ENCODE data around the gene CORO2B.
"Not testable (repeated sequence)": the region's sequence is repeated elsewhere in the genome, so short reads cannot be mapped to it uniquely, and the experiment has no call there.

The CORO2B gene

DNA sequence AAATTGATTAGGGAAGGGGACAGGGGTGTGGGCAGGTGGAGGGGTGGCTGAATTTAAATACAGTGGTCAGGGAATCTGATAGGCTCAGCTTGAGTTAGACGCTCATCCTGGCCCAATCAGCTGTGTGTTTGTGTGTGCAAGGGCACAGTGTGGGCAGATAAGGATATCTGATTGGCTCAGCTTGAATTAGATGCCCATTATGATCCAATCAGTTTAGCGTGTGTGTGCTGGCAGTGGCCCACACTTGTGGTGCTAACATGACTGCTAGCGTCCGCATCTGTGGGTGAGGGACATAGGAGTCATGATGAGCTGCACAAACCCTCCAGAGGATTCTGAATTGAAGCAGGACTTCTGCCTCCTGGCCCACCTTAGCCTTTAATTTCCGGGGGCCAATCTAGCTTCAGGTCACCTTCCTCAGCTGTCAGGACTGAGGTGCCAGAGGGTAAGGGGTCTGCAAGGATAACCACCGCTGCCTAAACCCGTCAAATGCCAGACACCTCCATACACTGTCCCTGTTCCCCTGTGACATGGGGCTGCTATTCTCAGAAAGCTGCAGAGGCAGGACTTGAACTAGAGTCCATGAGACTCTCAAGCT, 97.3 kb downstream of the CORO2B start:
- DNase-seq (ENCODE audit: low read depth), result no peak

DNA sequence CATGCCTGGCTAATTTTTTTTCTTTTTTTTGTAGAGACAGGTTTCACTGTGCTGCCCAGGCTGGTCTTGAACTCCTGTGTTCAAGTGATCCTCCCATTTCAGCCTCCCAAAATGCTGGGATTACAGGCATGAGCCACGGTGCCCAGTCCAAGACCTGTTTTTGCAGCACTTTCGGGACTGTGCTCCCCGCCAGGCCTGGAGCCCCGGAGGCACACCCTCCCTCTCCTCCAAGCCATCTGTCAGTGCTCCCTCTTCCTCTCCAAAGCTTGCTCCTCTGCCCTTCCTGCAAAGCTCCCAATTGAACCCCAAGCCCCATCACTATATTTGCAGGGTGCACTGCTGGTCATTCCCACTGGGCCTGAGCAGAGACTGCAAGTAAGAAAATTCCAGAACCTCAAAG, 98.1 kb downstream of the CORO2B start:
- DNase-seq (ENCODE audit: low read depth), result no peak

DNA sequence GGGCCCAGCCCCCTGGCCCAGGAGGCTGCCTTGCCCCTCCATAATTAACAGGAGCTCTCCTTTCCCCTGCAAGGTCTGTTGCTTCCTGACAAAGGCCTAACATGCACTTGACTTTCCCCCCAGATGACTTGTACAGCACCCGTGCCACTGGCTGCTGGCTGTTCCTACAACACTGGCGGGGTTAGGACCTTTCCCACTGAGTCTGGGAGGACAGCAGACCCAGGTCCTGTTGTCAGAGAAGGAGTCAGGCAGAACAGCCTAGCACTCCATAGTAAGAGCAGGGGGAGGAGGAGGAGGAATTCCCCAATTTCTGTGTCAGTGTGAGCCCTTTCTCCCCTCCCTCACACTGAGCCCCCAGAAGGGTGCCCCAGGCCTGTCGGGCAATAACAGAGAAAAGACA, 99.2 kb downstream of the CORO2B start:
- DNase-seq (ENCODE audit: low read depth), result no peak

DNA sequence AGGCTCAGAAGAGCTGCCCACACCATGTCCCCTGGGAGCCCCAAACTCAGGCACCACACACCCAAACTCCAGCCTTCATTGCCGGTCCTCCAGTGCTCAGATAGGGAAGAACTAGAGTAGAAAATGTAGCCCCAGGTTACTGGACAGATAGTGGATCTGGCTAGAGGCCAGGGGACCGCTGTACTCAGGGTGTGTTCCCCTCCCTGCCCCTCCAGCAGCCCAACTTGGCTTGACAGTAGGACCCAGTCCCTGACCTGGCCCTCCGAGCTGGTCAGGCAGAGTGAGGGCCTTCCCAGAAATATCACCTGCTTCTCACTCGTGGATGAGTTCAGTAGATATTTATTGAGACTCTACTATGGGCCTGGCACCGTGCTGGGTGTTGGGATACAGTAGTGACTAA, 100.0 kb downstream of the CORO2B start:
- DNase-seq (ENCODE audit: low read depth), result no peak

DNA sequence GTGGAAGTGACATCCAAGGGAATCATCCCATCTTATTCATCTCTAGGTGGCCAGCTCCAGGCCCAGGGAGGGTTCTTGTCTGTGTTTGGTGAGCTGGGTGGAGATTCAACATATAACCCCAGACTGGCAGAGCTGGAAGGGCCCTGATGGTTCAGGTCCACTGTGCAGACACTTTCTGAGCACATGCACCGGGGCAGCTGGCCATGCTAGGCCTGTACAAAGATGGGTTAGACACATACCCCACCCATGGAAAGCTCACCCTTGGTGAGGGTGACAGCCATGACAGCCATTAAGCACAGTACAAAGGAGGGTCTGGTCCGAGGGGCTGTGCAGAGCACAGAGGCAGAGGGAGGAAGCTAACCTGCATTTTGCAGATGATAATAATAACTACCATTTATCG, 100.4 kb downstream of the CORO2B start:
- DNase-seq (ENCODE audit: low read depth), result no peak

DNA sequence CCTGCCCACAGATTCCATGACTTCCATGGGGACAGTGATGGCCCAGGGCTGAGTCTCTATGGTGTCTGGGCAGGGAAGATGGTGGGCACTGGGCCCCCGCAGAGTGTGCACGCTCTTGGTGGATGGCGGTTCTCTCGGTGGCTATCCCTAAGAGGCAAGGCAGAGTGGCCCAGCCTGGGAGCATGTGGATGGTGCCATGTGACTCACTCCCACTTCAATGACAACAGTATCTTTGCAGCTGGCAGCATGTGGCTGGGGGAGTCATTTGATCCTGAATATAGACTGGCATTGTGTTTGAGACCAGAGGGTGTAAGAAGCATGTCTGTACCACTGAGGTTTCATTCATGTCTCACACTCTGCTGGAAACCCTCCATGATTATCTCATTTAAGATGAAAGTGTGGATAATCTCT, 101.2 kb downstream of the CORO2B start:
- no peak for DNase-seq (ENCODE audit: low read depth)

DNA sequence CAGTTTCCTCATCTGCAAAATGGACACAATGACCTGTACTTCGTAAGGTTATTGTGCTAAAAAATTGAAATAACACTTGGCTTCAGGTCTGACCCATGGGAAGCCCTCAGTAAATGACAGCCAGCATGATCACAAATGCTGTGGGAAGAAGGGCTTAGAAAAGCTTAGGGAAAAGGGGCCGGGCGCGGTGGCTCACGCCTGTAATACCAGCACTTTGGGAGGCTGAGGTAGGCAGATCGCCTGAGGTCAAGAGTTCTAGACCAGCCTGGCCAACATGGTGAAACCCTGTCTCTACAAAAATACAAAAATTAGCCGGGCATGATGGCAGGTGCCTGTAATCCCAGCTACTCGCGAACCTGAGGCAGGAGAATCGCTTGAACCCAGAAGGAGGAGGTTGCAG, 102.0 kb downstream of the CORO2B start:
- not testable (repeated sequence) for DNase-seq (ENCODE audit: low read depth)

DNA sequence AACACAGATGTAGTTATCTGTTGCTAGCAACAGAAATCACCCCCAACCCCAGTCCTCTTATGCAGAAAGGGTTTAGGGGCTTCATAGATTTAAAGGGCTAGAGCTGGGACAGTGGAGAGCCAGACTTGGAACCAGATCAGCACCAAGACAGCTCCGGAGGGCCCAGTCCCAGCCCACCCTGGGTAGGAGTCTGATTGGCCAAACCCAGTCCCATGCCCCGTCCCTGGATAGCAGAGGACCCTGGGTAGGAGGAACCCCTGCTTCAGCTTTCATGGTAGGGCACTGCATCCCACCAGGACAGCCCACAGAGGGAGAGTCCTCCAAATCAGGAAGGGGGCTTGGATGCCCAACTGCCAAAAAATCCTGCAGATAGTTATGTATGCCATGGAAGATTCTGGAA, 103.0 kb downstream of the CORO2B start:
- DNase-seq (ENCODE audit: low read depth), result no peak

DNA sequence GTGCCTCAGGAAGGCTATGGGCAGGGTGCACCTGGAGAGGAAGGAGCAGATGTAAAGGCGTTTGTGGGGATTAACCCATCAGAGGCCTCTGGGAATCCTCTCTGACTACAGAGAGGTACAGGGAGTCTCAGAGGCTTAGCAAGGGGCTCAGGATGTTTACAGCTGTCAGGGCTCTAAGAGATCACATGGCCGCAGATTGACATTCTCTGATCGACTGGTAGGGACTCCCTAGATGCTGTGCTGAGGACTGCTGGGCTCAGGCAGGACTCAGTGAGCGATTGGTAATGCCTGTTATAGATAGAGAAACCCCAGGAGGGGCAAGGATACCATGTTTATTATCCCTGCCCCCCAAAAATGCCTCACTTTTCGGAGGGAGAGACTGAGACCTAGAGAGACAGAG, 103.5 kb downstream of the CORO2B start:
- DNase-seq (ENCODE audit: low read depth), result no peak

DNA sequence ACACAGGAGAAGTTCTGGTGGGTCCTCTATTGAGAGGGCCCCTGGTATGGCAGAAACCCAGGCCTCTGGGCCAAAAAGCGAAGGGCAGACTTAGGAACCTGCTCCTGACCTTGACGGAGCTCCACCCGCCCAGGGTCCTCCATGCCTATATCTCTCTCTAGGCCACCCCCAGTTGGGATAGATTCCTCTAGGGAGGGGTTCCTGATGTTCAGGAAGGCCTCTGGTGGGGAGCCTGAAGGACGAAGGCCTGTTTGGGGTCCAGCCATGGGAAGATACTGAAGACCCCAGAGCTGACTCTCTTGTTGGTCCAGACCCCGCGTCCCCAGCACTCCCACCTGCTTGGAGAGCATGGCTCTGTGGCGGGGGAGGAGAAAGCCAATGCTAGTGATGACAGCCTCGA, 104.2 kb downstream of the CORO2B start:
- no peak for DNase-seq (ENCODE audit: low read depth)

DNA sequence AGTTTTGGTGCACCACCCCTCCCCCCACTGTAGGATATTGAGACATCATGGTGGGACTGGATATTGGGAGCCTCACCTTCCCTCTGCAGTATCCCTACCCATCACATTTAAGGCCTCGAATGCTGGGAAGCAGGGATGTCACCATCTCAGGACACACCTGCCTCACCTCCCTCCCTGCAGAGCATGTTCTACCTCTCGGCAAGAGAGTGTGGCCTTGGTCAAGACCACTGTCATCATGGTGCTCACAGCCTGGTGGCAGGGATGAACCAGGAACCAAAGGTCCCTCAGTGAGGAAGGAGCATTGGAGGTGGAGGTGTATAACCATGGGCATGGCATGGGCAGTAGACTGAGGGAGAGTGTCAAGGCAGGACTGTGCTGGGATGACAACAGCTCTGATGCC, 104.8 kb downstream of the CORO2B start:
- DNase-seq (ENCODE audit: low read depth), result no peak

DNA sequence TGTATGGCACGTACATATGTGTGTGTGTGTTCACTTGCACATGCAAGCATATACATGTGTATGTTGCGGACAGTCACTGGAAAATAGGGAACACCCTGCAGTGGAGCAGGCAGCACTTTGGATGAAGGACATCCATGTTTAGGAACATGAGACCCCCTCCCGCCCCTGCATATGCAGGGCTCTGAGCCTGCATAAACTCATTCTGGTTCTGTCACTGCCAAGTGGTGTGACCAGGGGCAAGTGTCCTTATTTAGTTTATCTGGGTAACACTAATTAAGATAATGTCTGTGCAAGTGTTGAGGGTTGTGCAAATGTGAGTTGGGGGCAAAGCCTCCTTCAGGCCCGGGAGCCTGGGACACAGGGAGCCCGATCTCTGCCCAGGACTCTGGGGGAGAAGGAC, 105.7 kb downstream of the CORO2B start:
- DNase-seq (ENCODE audit: low read depth), result no peak

DNA sequence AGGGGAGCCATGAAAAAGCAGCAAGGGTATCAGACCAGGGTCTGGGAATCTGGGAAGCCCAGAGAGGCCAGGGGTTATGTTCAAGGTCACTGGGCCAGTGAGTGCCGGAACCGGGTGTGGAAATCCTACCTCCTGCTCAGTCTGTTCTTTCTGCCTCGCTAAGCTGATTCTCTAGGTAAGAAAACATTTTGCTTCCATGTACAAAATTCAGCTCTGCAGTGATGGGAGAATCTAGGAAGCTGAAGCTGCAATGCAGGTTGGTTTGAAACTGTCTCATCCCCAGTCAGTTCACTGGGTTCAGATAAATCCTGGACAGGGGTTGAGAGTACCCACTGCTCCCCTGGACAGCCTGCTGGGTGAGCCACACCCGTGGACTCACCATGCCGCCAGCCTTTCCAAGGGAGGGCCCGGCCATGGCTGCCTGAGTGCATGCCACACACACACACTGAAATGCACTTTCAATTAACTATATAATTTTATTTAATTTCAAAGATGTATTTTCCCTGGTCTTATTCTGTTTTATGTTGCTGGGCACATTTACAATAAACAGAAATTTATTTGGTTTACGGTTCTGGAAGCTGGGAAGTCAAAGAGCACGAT, 108.4 kb downstream of the CORO2B start:
- DNase-seq (ENCODE audit: low read depth), result no peak

DNA sequence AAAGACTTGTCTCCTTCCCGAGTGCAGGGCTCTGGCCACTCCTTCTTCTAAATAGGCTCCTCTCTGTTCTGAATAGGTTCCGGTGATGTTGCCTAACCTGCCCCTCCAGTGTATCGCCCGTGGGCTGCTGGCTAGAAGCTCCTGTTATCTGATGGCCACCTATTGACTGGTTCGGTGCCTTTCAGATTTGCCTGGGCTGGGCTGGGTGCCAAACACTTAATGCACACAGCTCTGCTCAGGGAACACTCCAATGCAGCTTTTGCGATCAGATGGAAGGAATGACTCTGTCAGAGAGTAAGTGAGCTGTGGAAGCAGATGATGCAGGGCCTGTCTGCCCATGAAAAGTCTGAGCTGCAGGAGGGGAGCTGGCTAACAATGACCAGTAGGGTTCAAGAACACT, 112.9 kb downstream of the CORO2B start:
- DNase-seq (ENCODE audit: low read depth), result no peak

DNA sequence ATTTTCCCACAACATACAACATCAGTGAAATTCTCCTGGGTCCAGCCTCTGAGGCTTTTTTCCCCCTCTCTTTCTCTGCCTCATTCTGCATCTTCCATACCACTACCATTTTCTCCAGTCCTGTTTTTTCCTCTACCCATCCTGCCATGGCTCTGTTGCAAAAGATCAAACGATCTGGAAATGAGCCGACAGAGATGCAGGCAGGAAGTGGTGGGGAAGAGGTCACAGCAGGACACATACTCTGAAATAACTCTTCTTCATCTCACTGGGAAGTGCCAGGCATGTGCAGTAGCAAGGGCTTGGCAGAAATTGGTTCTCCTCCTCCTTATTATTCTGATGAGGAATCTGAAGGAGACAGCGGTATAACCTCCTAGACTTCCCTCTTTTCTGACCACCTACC, 114.3 kb downstream of the CORO2B start:
- no peak for DNase-seq (ENCODE audit: low read depth)

DNA sequence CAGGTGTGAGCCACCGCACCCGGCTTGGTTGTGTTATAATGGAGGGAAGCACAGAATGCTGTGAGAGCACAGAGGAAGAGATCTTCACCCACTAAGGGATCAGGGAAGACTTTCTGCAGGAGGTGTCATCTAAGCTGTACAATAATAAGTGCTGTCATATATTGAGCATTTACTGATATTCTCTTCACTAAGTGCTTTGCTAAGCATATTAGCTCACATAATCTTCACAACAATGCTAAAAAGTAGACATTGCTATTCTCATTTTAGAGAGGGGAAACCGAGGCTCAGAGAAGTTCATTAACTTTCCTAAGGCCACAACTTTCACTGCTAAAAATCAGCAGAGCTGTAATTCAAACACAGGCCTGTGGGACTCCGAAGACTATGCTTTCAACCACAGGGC, 115.3 kb downstream of the CORO2B start:
- DNase-seq (ENCODE audit: low read depth), result no peak

DNA sequence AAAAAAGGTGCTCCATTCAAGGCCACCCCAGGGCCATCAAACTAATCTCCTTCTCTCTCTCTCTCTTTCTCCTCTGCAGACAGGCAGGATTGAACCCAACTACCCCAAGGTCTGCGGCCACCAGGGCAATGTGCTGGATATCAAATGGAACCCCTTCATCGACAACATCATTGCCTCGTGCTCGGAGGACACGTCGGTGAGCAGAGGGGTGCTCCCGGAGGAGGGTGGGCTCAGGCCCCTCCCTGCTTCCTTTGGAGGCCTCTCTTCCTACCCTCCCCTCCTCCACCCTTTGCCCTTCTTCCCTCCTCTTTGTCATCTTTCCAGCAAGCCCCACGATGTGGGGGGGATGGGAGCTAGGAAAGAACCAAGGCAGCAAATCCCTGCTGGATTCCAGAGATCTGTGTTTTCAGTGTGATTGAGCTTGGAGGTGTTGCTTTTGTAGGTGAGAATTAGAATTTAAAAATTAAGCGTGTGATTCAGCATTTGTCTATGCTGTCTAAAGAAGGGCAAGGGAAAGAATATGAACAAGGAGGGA, 116.3 kb downstream of the CORO2B start:
- no peak for DNase-seq (ENCODE audit: low read depth)

DNA sequence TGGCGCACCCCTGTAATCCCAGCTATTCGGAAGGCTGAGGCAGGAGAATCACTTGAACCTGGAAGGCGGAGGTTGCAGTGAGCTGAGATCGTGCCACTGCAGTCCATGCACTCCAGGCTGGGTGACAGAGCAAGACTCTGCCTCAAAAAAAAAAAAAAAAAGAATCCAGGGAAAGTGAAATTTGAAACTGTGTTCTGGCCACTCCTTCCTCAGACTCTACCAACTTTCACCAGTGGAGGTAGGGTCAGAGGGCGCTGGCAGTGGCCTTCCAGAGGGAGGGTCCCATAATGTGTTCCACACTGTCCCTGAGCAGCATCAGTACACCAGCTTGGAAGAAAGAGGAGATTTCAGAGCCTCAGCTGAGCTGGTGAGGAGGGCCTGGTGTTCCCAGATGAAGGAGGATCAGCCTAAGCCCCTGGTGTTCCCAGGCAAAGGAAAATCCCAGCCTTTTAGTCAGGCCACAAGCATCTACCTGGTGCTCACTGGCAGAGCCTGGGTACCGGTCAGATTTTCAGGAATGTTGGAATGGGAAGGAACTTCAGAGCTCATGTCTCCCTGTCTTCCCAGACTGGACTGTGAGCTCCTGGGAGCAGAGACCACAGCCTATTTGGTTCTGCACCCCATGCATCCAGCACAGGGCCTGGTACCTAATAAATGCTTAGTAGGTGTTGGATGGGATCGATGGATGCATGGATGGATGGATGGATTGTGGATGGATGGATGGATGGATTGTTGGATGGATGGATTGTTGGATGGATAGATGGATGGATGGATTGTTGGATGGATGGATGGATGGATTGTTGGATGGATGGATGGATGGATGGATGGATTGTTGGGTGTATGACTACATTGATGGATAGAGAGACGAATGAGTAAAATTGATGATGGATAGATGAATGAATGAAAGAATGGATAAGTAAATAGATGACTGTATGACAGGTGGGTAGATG, 117.9 kb downstream of the CORO2B start:
- no peak for DNase-seq (ENCODE audit: low read depth)

DNA sequence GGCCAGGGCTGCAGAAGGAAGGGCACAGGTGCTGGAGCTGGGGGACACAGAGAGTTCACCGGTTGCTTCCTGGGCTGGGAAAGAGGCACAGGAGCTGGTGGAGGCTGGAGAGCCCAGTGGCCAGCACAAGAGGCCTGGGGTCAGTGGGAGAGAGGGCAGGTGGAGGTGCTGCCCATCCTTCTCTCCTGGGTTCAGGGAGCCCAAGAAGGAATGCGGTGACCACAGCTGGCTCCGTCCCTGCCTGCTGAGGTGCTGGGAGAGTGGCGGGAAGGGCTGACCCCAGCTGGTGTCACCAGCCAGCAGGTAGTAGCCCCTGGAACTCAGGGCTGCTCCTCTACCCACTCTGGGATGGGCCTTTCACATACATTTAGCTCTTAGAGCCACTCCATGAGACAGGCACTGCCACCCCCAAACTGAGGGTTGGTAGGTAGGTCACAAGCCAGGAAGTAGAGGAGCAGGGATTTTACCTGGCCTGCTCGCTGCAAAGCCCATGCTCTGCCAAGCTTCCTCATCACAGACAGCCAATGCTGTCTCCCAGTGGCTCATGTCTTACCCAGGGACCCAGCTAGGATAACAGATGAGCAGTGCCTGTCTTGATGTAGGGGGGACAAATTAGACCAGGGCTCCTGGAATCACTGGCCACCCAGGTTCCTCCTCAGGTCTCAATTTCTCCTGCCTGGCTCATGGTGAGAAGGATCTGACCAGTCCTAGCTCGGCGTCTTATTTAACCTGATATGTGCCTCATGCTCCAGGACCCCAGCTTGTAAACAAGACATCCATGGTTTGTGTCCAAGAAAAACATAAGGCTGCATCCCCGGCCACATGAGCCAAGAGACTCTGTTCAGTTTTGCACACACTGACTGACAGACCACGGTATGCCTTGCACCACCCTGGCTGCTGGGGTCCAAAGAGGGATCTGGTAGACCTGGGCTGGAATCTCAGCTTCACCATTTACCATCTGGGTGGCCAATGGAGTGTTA, 119.2 kb downstream of the CORO2B start:
- DNase-seq (ENCODE audit: low read depth), result no peak

DNA sequence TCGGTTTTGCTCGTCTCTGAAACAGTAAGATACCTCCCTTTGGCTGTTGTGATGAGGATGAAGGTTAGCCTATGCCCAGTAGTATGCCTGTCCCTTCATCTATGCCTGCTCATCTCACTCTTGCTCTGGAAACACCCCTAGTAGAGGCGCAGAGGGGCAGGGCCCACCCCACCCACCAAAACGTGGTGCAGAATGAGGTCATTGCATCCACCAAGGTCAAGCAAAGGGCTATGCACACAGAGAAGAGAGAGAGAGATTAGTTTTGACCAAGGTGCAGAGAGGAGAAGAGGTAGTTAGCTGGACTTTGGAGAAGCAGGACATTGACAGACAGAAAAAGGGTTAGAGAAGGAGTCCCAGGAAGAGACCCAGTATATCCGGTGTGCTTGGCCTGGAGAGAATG, 119.9 kb downstream of the CORO2B start:
- no peak for DNase-seq (ENCODE audit: low read depth)

DNA sequence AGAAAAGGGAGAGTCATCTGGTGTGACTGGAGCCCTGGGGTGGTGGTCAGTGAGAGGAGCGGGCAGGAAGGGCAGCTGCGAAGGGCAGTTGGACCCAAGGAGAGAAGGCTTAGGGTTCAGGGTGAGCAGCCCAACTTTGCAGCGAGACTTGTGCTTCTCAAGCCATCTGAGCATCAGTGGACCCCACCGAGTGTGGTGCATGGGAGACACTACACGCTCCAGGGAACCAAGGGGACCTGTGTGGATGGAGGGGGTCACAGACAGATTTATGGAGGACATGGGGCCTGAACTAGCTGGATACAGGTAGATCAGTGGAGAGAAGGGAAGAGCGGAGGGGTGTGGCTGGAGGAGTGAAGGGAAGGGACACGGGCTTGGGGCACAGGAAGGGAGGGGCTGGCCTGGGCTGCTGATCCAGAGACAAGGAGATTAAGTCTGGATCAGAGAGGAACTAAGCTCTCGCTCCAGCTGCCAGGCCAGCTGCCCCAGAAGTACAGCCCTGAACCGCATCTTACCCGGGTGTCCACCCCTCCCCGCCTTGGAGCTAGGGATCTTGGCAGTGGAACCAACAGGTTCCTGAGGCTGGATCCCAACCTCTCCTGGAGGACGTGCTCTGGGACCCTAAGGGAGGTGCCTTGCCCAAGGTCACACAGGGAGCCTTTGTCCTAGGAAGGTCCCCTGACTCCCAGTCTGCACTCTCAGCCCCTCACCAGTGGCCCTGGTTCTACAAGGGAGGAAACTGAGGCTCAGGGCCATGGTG, 120.5 kb downstream of the CORO2B start:
- no peak for DNase-seq (ENCODE audit: low read depth)

Measured in stimulated activated CD8-positive, alpha-beta memory T cell treated with anti-CD3 and anti-CD28 coated beads, Interleukin-12 subunit alpha, Interleukin-12 subunit beta, amount 100 ng/mL, for 1 hour (primary cell).